ENCODE data around the gene RAPSN. TPM values are rescaled to one million over a fixed set of nuclear protein-coding genes. Genes with fewer than 3 reads are reported as not detected.

The RAPSN gene
- total and polyA plus RNA-seq, 2 experiments from 2014 or later, result not detected

DNA sequence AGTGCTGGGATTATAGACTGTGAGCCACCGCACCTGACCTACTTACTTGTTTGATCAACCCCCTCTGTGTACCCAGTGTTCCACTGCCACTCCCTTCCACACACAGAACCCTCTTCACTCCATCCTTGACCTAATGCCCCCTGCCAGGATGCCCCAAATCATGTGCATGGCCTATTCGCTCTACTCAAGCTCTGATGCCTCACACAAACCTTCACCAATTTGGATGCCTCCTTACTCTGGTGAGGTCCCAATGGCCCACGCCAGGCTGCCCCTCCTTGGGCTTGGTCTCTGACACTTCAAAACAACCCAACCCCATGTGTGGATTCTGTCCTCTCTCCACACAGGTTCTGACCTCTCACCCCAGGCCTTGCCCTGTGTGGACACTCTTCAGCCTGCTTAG, 13.2 kb downstream of the RAPSN start:
- no peaks in the 10 kb centered on the region for H3K4me1 ChIP-seq (ENCODE audit: low read depth)
- no peaks in the 10 kb centered on the region for H3K9me3 ChIP-seq (ENCODE audit: low read depth)
- H3K36me3 ChIP-seq, result no peaks in the 10 kb centered on the region
- H3K27ac ChIP-seq, result no peak overlapping the region
- H3K4me3 ChIP-seq, result no peak overlapping the region
- no peaks in the 10 kb centered on the region for H3K27me3 ChIP-seq
- no peak for TF ChIP-seq CTCF (IDR thresholded peaks at IDR 0.05; ENCODE audit: low read depth, low read length)
- DNase-seq (ENCODE audit: low read depth in 1 of 2, low spot score in 1 of 2), result no peak

- no peaks in the 10 kb centered on the region for H3K36me3 ChIP-seq
- no peak overlapping the region for H3K4me3 ChIP-seq
- H3K27ac ChIP-seq, result no peak overlapping the region
- DNase-seq (ENCODE audit: low read depth in 1 of 2, low spot score in 1 of 2), result peak in 1 of 2 donors; percentile 71
- H3K9me3 ChIP-seq (ENCODE audit: low read depth), result no peaks in the 10 kb centered on the region
- no peaks in the 10 kb centered on the region for H3K27me3 ChIP-seq
- H3K4me1 ChIP-seq (ENCODE audit: low read depth), result no peaks in the 10 kb centered on the region
- TF ChIP-seq CTCF (IDR thresholded peaks at IDR 0.05; ENCODE audit: low read depth, low read length), result no peak
Measured at GRCh38 chr11:47434011-47434786, 14.7 kb downstream of the RAPSN start.

DNA sequence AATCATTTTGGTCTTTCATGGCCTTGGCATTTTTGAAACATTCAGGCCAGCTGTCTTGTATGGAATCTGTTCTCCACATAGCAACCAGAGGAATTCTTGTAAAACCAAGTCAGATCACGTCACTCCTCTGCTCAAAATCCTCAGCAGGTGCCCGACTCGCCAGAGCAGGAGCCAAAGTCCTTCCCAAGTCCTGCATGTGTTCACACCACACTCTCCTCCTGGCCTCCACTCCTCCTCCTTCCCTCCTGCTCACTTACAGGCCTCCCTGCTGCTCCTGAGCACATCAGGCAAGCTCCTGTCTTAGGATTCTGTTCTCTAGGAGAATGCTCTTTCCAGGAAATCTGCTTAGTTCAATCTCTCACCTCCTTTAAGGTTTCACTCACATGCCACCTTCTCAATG, 15.8 kb downstream of the RAPSN start:
- no peak overlapping the region for H3K4me3 ChIP-seq
- no peaks in the 10 kb centered on the region for H3K4me1 ChIP-seq (ENCODE audit: low read depth)
- no peaks in the 10 kb centered on the region for H3K36me3 ChIP-seq
- H3K9me3 ChIP-seq (ENCODE audit: low read depth), result no peaks in the 10 kb centered on the region
- DNase-seq (ENCODE audit: low read depth in 1 of 2, low spot score in 1 of 2), result no peak
- H3K27ac ChIP-seq, result no peak overlapping the region
- TF ChIP-seq CTCF (IDR thresholded peaks at IDR 0.05; ENCODE audit: low read depth, low read length), result no peak
- no peaks in the 10 kb centered on the region for H3K27me3 ChIP-seq

- Histone ChIP-seq H3K4me1 (ENCODE audit: low read depth) (no peaks in the 10 kb centered on the region), H3K27ac (no peak overlapping the region), H3K36me3 (no peaks in the 10 kb centered on the region), H3K27me3 (no peaks in the 10 kb centered on the region), H3K4me3 (no peak overlapping the region), H3K9me3 (ENCODE audit: low read depth) (no peaks in the 10 kb centered on the region)
- DNase-seq (ENCODE audit: low read depth in 1 of 2, low spot score in 1 of 2), result no peak
- TF ChIP-seq CTCF (IDR thresholded peaks at IDR 0.05; ENCODE audit: low read depth, low read length), result no peak
Measured at GRCh38 chr11:47431356-47432083, 17.4 kb downstream of the RAPSN start.

GRCh38 chr11:47430524-47430923, 18.4 kb downstream of the RAPSN start:
- no peaks in the 10 kb centered on the region for H3K9me3 ChIP-seq (ENCODE audit: low read depth)
- no peaks in the 10 kb centered on the region for H3K27me3 ChIP-seq
- no peak overlapping the region for H3K4me3 ChIP-seq
- H3K4me1 ChIP-seq (ENCODE audit: low read depth), result no peaks in the 10 kb centered on the region
- DNase-seq (ENCODE audit: low read depth in 1 of 2, low spot score in 1 of 2), result no peak
- peak overlapping the region; percentile 10 for H3K27ac ChIP-seq
- TF ChIP-seq CTCF (IDR thresholded peaks at IDR 0.05; ENCODE audit: low read depth, low read length), result no peak
- no peaks in the 10 kb centered on the region for H3K36me3 ChIP-seq

Measured in cardiac muscle cell (in vitro differentiated cells and primary cell).